ENCODE data around the gene SLC20A1. TPM values are rescaled to one million over a fixed set of nuclear protein-coding genes. Genes with fewer than 3 reads are reported as not detected.
"Not testable (repeated sequence)": the region's sequence is repeated elsewhere in the genome, so short reads cannot be mapped to it uniquely, and the experiment has no call there.

Gene SLC20A1
- total and polyA plus RNA-seq, 11 donors, result 5.6 to 51.7 (median 12.0) TPM

DNA sequence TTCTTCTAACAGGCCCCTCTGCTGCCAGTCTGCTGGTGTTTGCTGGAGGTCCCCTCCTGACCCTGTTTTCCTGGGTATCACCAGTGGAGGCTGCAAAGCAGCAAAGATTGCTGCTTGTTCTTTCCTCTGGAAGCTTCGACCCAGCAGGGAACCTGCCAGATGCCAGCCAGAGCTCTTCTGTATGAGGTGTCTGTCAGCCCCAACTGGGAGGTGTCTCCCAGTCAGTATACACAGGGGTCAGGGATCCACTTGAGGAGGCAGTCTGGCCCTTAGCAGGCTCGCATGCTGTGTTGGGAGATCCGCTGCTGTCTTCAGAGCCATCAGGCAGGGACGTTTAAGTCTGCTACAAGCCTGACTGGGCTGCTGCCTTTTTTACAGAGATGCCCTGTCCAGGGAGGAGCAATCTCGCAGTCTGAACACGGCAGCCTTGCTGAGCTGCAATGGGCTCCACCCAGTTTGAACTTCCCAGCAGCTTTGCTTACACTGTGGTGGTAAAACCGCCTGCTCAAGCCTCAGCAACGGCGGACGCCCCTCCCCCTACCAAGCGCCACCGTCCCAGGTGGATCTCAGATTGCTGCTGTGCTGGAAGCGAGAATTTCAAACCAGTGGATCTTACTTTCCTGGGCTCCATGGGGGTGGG, 31.4 kb upstream of the SLC20A1 start:
- DNase-seq (no peak), ATAC-seq (no peak)
- no peak for TF ChIP-seq POLR2A (IDR thresholded peaks at IDR 0.05)
- TF ChIP-seq, protein P1, sequence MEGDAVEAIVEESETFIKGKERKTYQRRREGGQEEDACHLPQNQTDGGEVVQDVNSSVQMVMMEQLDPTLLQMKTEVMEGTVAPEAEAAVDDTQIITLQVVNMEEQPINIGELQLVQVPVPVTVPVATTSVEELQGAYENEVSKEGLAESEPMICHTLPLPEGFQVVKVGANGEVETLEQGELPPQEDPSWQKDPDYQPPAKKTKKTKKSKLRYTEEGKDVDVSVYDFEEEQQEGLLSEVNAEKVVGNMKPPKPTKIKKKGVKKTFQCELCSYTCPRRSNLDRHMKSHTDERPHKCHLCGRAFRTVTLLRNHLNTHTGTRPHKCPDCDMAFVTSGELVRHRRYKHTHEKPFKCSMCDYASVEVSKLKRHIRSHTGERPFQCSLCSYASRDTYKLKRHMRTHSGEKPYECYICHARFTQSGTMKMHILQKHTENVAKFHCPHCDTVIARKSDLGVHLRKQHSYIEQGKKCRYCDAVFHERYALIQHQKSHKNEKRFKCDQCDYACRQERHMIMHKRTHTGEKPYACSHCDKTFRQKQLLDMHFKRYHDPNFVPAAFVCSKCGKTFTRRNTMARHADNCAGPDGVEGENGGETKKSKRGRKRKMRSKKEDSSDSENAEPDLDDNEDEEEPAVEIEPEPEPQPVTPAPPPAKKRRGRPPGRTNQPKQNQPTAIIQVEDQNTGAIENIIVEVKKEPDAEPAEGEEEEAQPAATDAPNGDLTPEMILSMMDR (IDR thresholded peaks at IDR 0.05), result no peak
- no peaks in the 10 kb centered on the region for H3K27me3 ChIP-seq
- H3K4me3 ChIP-seq, result no peak overlapping the region
- H3K4me1 ChIP-seq, result no peaks in the 10 kb centered on the region
- no peaks in the 10 kb centered on the region for H3K9me3 ChIP-seq
- no peaks in the 10 kb centered on the region for H3K36me3 ChIP-seq
- intact Hi-C loops (cut with DNase I), result no loop called here
- 73 to 79% (median 77%) methylated on average over 8 to 13 of the region's 13 CpGs for WGBS, 4 donors
- H3K27ac ChIP-seq, result no peak overlapping the region

GRCh38 chr2:112615051-112615450, 30.7 kb upstream of the SLC20A1 start:
- no peak overlapping the region for H3K4me3 ChIP-seq
- no peaks in the 10 kb centered on the region for H3K27me3 ChIP-seq
- DNase-seq (no peak), ATAC-seq (no peak)
- no peaks in the 10 kb centered on the region for H3K4me1 ChIP-seq
- 89 to 98% (median 97%) methylated on average over 8 of the region's 8 CpGs for WGBS, 4 donors
- H3K36me3 ChIP-seq, result no peaks in the 10 kb centered on the region
- intact Hi-C loops (cut with DNase I), result loop anchor here in 1 of 10 donors (5.0 kb wide), 1 partner anchor 117 kb away; no protein-coding TSS in a partner anchor
- no peak for TF ChIP-seq POLR2A (IDR thresholded peaks at IDR 0.05)
- TF ChIP-seq, protein P1 (IDR thresholded peaks at IDR 0.05), result no peak
- no peaks in the 10 kb centered on the region for H3K9me3 ChIP-seq
- H3K27ac ChIP-seq, result no peak overlapping the region

GRCh38 chr2:112615798-112616197, 29.9 kb upstream of the SLC20A1 start:
- ATAC-seq, H3K27me3 ChIP-seq, H3K4me3 ChIP-seq, H3K4me1 ChIP-seq, H3K9me3 ChIP-seq, DNase-seq, H3K27ac ChIP-seq, H3K36me3 ChIP-seq: not testable (repeated sequence)
- 90 to 99% (median 94%) methylated on average over 2 of the region's 2 CpGs for WGBS, 4 donors
- intact Hi-C loops (cut with DNase I), result loop anchor here in 1 of 10 donors (5.0 kb wide), 1 partner anchor 117 kb away; no protein-coding TSS in a partner anchor

- TF ChIP-seq, protein P1 (IDR thresholded peaks at IDR 0.05), result no peak
- no peak for TF ChIP-seq POLR2A (IDR thresholded peaks at IDR 0.05)
- ATAC-seq (peak in 2 of 4 donors; percentile 53 to 73), DNase-seq (peak in 1 of 5 donors; percentile 55)
- H3K36me3 ChIP-seq, result no peaks in the 10 kb centered on the region
- no peak overlapping the region for H3K27ac ChIP-seq
- no peaks in the 10 kb centered on the region for H3K27me3 ChIP-seq
- intact Hi-C loops (cut with DNase I), result loop anchor here in 1 of 10 donors (5.0 kb wide), 1 partner anchor 114 kb away; no protein-coding TSS in a partner anchor
- no peaks in the 10 kb centered on the region for H3K4me1 ChIP-seq
- no peaks in the 10 kb centered on the region for H3K9me3 ChIP-seq
- WGBS, 4 donors, result 69 to 95% (median 78%) methylated on average over 5 to 6 of the region's 6 CpGs
- H3K4me3 ChIP-seq, result no peak overlapping the region
These were observed 27.4 kb upstream of the SLC20A1 start for GRCh38 chr2:112618383-112618782.

Data from heart left ventricle (tissue), 16 donors.